ENCODE results near the gene NAALADL2. TPM values are rescaled to one million over a fixed set of nuclear protein-coding genes. Genes with fewer than 3 reads are reported as not detected.

Gene NAALADL2
- total RNA-seq, 5 donors from 2014 or later (not counting 1 experiment from before 2014, with no cell fraction given), result 0.13 to 1.4 (median 0.36) TPM; not detected in 1

DNA sequence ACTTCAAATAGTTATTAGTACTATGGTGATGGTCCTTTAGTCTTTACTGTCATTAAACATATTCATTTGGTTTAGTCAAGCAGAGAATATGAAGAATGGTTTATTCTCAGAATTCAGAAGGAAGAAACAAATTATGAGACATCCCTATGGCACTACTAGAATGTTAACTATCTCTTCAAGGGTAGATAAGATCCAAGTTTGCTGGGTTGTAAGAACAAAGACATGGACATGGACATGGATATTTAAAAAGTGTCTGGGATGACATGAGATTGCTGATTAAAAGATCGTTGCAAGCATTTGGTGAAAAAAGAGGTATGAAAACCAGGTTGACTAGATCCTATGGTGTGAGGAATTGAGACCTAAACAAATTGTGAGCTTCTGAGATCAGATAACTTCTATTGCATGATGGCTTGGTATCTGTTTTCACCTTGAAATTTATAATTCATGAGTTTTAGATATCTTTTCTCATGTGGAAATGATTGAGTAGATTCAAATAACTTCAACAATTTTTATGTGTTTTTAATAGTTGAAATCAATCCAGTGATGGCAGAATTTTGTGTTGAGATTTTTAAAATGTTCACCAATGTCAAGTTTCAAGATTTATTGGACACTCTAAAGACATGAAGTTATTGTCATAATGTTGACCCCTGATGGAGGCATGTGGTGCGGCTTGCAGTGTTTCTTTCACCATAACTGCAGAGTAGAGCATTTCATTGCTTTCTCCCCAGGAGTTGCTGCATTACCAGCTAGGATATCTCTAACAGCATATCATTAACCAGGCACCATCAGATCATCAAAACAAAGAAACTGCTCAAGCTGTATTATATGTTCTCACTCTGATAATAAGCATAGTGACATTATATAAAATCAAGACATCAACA lies 72.6 kb downstream of the NAALADL2 start:
- DNase-seq (no peak), ATAC-seq (replicated peaks in 1 of 4) (no peak)
- CTCF ChIA-PET, result no interaction called here
- Mint-ChIP-seq H3K4me3 (no peak overlapping the region), H3K27ac (no peak overlapping the region), H3K36me3 (no peaks in the 10 kb centered on the region), H3K9me3 (peaks cover 3 to 9% (median 9%) of the 10 kb centered on the region in 3 donors), H3K27me3 (no peaks in the 10 kb centered on the region), H3K4me1 (no peaks in the 10 kb centered on the region)
- Histone ChIP-seq H3K27ac (ENCODE audit: low read length) (no peak overlapping the region), H3K27me3 (replicated peaks in 1 of 2; ENCODE audit: control insufficient read depth in 2 of 2, extremely low read depth in 1 of 2, insufficient read depth in 2 of 2, low read length in 1 of 2) (no peaks in the 10 kb centered on the region), H3K36me3 (ENCODE audit: control insufficient read depth in 2 of 2, extremely low read depth in 1 of 2, insufficient read depth in 1 of 2, low read length in 1 of 2) (no peaks in the 10 kb centered on the region), H3K4me1 (ENCODE audit: control insufficient read depth in 1 of 2, extremely low read depth in 1 of 2, insufficient read depth in 2 of 2, low read length in 2 of 2) (no peaks in the 10 kb centered on the region), H3K9me3 (no peaks in the 10 kb centered on the region), H3K4me3 (ENCODE audit: control insufficient read depth in 1 of 2, extremely low read depth in 1 of 2, low read length in 1 of 2) (no peak overlapping the region)
- POLR2A ChIA-PET, result interaction anchor here in 1 of 2 donors (0.6 kb wide), 1 partner anchor 1170 kb away, joined by 3 read pairs; no protein-coding TSS in a partner anchor
- WGBS (ENCODE audit: insufficient coverage), result 68% methylated on average over 2 of the region's 2 CpGs

- ChIA-PET POLR2A (no interaction called here), CTCF (no interaction called here)
- Mint-ChIP-seq H3K27me3 (no peaks in the 10 kb centered on the region), H3K36me3 (no peaks in the 10 kb centered on the region), H3K4me3 (no peak overlapping the region), H3K4me1 (no peaks in the 10 kb centered on the region), H3K9me3 (peaks cover 12 to 18% (median 16%) of the 10 kb centered on the region in 3 donors), H3K27ac (no peak overlapping the region)
- no peak overlapping the region for H3K27ac ChIP-seq (ENCODE audit: low read length)
- H3K4me3 ChIP-seq (ENCODE audit: control insufficient read depth in 1 of 2, extremely low read depth in 1 of 2, low read length in 1 of 2), result no peak overlapping the region
- no peak for DNase-seq
- H3K36me3 ChIP-seq (ENCODE audit: control insufficient read depth in 2 of 2, extremely low read depth in 1 of 2, insufficient read depth in 1 of 2, low read length in 1 of 2), result no peaks in the 10 kb centered on the region
- H3K9me3 ChIP-seq, result no peaks in the 10 kb centered on the region
- ATAC-seq (replicated peaks in 1 of 4), result no peak
- H3K27me3 ChIP-seq (replicated peaks in 1 of 2; ENCODE audit: control insufficient read depth in 2 of 2, extremely low read depth in 1 of 2, insufficient read depth in 2 of 2, low read length in 1 of 2), result no peaks in the 10 kb centered on the region
- WGBS (ENCODE audit: insufficient coverage), result 80% methylated on average over 1 of the region's 4 CpGs
- no peaks in the 10 kb centered on the region for H3K4me1 ChIP-seq (ENCODE audit: control insufficient read depth in 1 of 2, extremely low read depth in 1 of 2, insufficient read depth in 2 of 2, low read length in 2 of 2)
Measured at GRCh38 chr3:174936590-174936989, 77.5 kb downstream of the NAALADL2 start.

- no peak overlapping the region for H3K27ac Mint-ChIP-seq
- H3K36me3 Mint-ChIP-seq, result no peaks in the 10 kb centered on the region
- no peaks in the 10 kb centered on the region for H3K27me3 Mint-ChIP-seq
- no peak overlapping the region for H3K27ac ChIP-seq (ENCODE audit: low read length)
- no peaks in the 10 kb centered on the region for H3K4me1 Mint-ChIP-seq
- no peak overlapping the region for H3K4me3 ChIP-seq (ENCODE audit: control insufficient read depth in 1 of 2, extremely low read depth in 1 of 2, low read length in 1 of 2)
- H3K9me3 Mint-ChIP-seq, result peaks cover 10 to 21% (median 14%) of the 10 kb centered on the region in 3 donors
- H3K4me3 Mint-ChIP-seq, result no peak overlapping the region
- H3K27me3 ChIP-seq (replicated peaks in 1 of 2; ENCODE audit: control insufficient read depth in 2 of 2, extremely low read depth in 1 of 2, insufficient read depth in 2 of 2, low read length in 1 of 2), result no peaks in the 10 kb centered on the region
- H3K36me3 ChIP-seq (ENCODE audit: control insufficient read depth in 2 of 2, extremely low read depth in 1 of 2, insufficient read depth in 1 of 2, low read length in 1 of 2), result no peaks in the 10 kb centered on the region
- H3K4me1 ChIP-seq (ENCODE audit: control insufficient read depth in 1 of 2, extremely low read depth in 1 of 2, insufficient read depth in 2 of 2, low read length in 2 of 2), result no peaks in the 10 kb centered on the region
- ATAC-seq (replicated peaks in 1 of 4) (no peak), DNase-seq (no peak)
- CTCF ChIA-PET, result interaction anchor here in 1 of 2 donors (0.7 kb wide), 1 partner anchor 163 kb away, joined by 3 read pairs; no protein-coding TSS in a partner anchor
- H3K9me3 ChIP-seq, result no peaks in the 10 kb centered on the region
- POLR2A ChIA-PET, result no interaction called here
Measured at GRCh38 chr3:174937478-174937877, 78.3 kb downstream of the NAALADL2 start.

DNA sequence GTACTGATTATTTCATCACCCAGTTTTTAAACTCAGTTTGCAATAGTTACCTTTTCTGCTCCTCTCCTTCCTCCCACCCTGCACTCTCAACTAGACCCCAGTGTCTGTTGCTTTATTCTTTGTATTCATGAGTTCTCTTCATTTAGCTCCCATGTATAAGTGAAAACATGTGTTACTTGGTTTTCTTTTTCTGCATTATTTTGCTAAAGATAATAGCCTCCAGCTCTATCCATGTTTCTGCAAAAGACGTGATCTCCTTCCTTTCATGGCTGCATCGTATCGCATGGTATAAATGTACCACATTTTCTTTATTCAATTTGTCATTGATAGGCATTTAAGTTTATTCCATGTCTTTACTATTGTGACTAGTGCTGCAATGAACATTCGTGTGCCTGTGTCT lies 79.0 kb downstream of the NAALADL2 start:
- no peaks in the 10 kb centered on the region for H3K9me3 ChIP-seq
- ChIA-PET CTCF (no interaction called here), POLR2A (no interaction called here)
- H3K4me3 ChIP-seq (ENCODE audit: control insufficient read depth in 1 of 2, extremely low read depth in 1 of 2, low read length in 1 of 2), result no peak overlapping the region
- H3K4me1 ChIP-seq (ENCODE audit: control insufficient read depth in 1 of 2, extremely low read depth in 1 of 2, insufficient read depth in 2 of 2, low read length in 2 of 2), result no peaks in the 10 kb centered on the region
- no peaks in the 10 kb centered on the region for H3K36me3 Mint-ChIP-seq
- no peaks in the 10 kb centered on the region for H3K27me3 ChIP-seq (replicated peaks in 1 of 2; ENCODE audit: control insufficient read depth in 2 of 2, extremely low read depth in 1 of 2, insufficient read depth in 2 of 2, low read length in 1 of 2)
- no peaks in the 10 kb centered on the region for H3K4me1 Mint-ChIP-seq
- no peak overlapping the region for H3K27ac Mint-ChIP-seq
- peaks cover 9 to 27% (median 14%) of the 10 kb centered on the region in 3 donors for H3K9me3 Mint-ChIP-seq
- H3K4me3 Mint-ChIP-seq, result no peak overlapping the region
- no CpG with 5 or more reads among the region's 4 CpGs for WGBS (ENCODE audit: insufficient coverage)
- no peak overlapping the region for H3K27ac ChIP-seq (ENCODE audit: low read length)
- DNase-seq (no peak), ATAC-seq (replicated peaks in 1 of 4) (no peak)
- H3K27me3 Mint-ChIP-seq, result no peaks in the 10 kb centered on the region
- H3K36me3 ChIP-seq (ENCODE audit: control insufficient read depth in 2 of 2, extremely low read depth in 1 of 2, insufficient read depth in 1 of 2, low read length in 1 of 2), result no peaks in the 10 kb centered on the region

- no peak overlapping the region for H3K27ac ChIP-seq (ENCODE audit: low read length)
- DNase-seq (no peak), ATAC-seq (replicated peaks in 1 of 4) (no peak)
- H3K27me3 ChIP-seq (replicated peaks in 1 of 2; ENCODE audit: control insufficient read depth in 2 of 2, extremely low read depth in 1 of 2, insufficient read depth in 2 of 2, low read length in 1 of 2), result no peaks in the 10 kb centered on the region
- ChIA-PET CTCF (no interaction called here), POLR2A (no interaction called here)
- H3K4me3 Mint-ChIP-seq, result no peak overlapping the region
- H3K9me3 ChIP-seq, result no peaks in the 10 kb centered on the region
- H3K4me3 ChIP-seq (ENCODE audit: control insufficient read depth in 1 of 2, extremely low read depth in 1 of 2, low read length in 1 of 2), result no peak overlapping the region
- no peaks in the 10 kb centered on the region for H3K36me3 ChIP-seq (ENCODE audit: control insufficient read depth in 2 of 2, extremely low read depth in 1 of 2, insufficient read depth in 1 of 2, low read length in 1 of 2)
- no peaks in the 10 kb centered on the region for H3K4me1 Mint-ChIP-seq
- no peaks in the 10 kb centered on the region for H3K4me1 ChIP-seq (ENCODE audit: control insufficient read depth in 1 of 2, extremely low read depth in 1 of 2, insufficient read depth in 2 of 2, low read length in 2 of 2)
- no peaks in the 10 kb centered on the region for H3K27me3 Mint-ChIP-seq
- no peak overlapping the region for H3K27ac Mint-ChIP-seq
- peaks cover 9 to 28% (median 10%) of the 10 kb centered on the region in 3 donors for H3K9me3 Mint-ChIP-seq
- WGBS (ENCODE audit: insufficient coverage), result no CpG with 5 or more reads among the region's 2 CpGs
- H3K36me3 Mint-ChIP-seq, result no peaks in the 10 kb centered on the region
Measured at GRCh38 chr3:174940151-174940550, 81.0 kb downstream of the NAALADL2 start.

DNA sequence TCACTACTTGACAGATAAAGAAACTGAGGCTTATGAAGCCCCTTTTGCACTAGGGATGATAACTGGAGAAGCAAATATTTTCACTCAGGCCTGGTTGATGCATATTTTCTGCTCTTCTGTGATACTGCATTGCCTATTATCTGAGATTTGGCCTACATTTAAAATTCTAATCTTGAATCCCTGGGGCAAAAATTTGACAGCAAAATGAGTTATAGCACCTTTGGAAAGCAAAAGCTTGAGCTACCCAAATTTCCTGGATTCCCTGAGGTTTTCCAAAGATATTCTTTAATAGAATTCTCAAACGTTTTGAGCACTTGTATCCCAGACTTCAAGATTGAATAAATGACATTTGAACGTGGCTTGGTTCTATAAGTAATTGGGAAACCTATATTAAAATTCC lies 86.1 kb downstream of the NAALADL2 start:
- no peaks in the 10 kb centered on the region for H3K36me3 Mint-ChIP-seq

More for the DNA sequence above, 86.1 kb downstream of the NAALADL2 start:
- CTCF ChIA-PET, result no interaction called here
- Histone ChIP-seq H3K4me3 (ENCODE audit: control insufficient read depth in 1 of 2, extremely low read depth in 1 of 2, low read length in 1 of 2) (no peak overlapping the region), H3K4me1 (ENCODE audit: control insufficient read depth in 1 of 2, extremely low read depth in 1 of 2, insufficient read depth in 2 of 2, low read length in 2 of 2) (no peaks in the 10 kb centered on the region), H3K9me3 (no peaks in the 10 kb centered on the region), H3K27ac (ENCODE audit: low read length) (no peak overlapping the region), H3K27me3 (replicated peaks in 1 of 2; ENCODE audit: control insufficient read depth in 2 of 2, extremely low read depth in 1 of 2, insufficient read depth in 2 of 2, low read length in 1 of 2) (no peaks in the 10 kb centered on the region), H3K36me3 (ENCODE audit: control insufficient read depth in 2 of 2, extremely low read depth in 1 of 2, insufficient read depth in 1 of 2, low read length in 1 of 2) (no peaks in the 10 kb centered on the region)
- no peak for DNase-seq
- no peaks in the 10 kb centered on the region for H3K4me1 Mint-ChIP-seq
- no peak overlapping the region for H3K4me3 Mint-ChIP-seq
- H3K27me3 Mint-ChIP-seq, result no peaks in the 10 kb centered on the region
- POLR2A ChIA-PET, result no interaction called here
- WGBS (ENCODE audit: insufficient coverage), result 40% methylated on average over 1 of the region's 2 CpGs
- H3K27ac Mint-ChIP-seq, result no peak overlapping the region
- H3K9me3 Mint-ChIP-seq, result peaks cover 5 to 22% (median 8%) of the 10 kb centered on the region in 3 donors
- ATAC-seq (replicated peaks in 1 of 4), result no peak
